Measurements from ENCODE around the gene PRKAG2.
"Not testable (repeated sequence)": the region's sequence is repeated elsewhere in the genome, so short reads cannot be mapped to it uniquely, and the experiment has no call there.

PRKAG2 gene

DNA sequence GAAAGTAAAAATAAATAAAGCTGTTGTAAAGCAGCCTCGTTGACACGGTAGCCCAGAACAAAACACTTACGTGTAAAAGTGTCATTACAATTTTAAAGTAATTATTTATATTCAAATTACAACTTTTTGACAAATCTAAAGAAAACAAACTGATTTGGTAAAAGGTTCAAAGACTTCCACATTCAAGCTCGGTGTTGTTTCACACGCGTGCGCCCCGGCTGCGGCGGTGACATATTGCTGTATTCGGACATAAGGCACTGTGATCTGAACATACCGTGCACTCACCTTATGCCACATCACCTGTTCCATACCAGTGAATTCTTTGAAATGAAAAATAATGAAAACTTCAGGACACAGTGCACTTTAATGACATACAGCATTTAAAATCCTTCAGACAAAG, 320.3 kb downstream of the PRKAG2 start:
- DNase-seq (ENCODE audit: low read depth, low spot score), result no peak

DNA sequence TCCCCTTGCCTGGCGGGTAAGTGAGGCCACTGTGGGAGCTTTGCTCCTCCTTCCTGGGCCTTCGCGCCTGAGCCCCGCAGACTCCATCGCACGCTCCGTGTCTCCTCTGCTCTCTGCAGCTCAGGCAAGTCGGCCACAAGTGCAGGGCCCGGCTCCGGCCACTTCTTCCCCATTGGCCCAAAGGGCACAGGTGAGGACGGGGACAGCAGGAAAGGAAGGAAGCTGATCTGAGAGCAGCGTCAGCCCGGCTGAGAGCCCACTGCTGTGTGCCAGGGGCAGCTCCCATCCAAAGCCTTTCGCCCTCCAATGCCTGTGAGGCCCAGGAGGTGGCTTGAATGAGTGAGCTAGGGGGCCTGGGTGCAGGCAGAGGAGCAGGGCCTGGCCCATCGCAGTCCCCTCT, 323.6 kb downstream of the PRKAG2 start:
- DNase-seq (ENCODE audit: low read depth, low spot score), result no peak

DNA sequence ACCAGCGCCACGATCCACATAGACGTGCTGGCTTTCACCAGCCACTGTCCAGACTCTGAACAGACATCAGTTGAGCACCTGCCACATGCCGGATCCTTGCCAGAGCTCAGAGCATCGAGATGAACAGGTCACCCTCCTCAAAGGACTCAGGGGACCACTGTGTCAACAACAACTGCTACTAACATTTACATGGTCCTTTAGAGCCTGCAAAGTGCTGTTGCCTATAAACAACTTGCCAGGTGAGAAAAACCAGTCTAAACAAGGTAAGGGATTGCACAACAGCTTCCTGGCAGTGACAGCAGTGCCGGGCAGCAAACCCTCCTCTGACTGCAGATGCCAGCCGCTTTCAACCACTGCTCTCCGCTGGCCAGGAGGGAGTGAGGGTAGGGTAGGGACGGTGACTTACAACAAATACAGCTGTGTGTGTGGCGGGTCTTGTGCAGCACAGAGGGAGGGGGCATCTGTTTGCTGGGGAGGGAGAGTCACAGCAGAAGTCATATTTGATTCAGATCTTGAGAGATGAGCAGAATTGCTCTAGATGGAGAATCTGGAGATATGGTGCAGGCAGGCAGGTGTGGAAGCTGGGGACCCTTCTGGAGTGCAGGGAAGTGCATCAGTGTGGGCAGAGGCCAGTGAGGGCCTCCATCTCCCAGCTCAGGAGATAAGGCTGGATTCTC, 324.4 kb downstream of the PRKAG2 start:
- DNase-seq (ENCODE audit: low read depth, low spot score), result no peak

DNA sequence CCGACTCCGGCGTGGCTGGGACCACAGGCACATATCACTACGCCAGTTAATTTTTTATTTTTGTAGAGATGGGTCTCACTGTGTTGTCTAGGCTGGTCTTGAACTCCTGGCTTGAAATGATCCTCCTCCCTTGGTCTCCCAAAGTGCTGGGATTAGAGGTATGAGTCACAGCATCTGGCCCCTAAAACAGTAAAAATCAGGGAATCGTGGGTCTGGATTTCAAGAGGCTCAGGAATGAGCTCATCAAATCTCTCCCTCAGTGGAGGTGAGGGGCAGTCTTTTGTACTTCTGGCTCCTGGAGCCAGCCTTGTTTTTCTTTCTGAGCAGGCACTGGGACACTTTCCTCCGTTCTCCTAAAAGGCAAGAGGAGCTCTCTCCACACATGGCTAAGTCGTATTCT, 325.1 kb downstream of the PRKAG2 start:
- no peak for DNase-seq (ENCODE audit: low read depth, low spot score)

DNA sequence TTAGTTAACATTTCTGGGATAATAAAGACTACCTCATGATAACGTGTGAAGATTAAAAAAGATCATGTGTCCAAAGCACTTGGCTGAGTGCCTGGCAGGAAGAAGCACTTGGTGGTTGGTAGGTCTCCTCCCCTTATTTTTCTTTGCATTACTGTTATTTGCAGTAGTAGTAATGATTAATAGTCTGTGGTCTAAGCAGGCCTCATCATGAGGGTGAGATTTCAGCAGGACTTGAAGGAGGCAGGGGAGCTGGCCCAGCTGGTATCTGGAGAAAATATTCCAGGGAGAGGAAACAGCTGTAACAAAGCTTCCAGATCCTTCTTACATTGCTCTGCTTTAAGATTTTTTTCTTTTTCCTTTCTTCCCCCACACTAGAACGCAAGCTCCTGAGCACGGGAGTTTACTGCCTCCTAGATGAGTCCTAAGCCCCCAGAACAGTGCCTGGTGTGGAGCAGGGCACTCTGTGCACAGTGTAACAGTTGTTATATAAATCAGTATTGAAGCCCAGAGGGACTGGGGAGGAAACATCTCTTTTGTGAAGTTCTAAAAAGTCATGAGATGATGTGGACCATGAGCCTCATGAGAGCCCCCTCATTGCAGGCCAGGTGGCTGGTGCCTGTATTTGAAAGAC, 326.1 kb downstream of the PRKAG2 start:
- peak; percentile 62 for DNase-seq (ENCODE audit: low read depth, low spot score)

DNA sequence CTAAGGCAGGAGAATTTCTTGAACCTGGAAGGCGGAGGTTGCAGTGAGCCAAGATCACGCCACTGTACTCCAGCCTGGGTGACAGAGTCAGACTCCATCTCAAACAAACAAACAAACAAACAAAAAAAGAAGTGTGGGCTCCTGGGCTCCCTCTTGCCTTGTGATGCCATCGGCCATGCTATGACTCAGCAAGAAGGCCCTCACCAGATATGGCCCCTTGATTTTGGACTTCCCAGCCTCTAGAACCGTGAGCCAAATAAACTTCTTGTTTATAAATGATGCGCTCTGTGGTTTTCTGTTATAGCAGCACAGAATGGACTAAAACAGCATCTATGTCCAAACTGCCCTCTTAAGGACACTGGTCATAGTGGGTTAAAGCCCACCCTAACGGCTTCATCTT, 327.3 kb downstream of the PRKAG2 start:
- no peak for DNase-seq (ENCODE audit: low read depth, low spot score)

DNA sequence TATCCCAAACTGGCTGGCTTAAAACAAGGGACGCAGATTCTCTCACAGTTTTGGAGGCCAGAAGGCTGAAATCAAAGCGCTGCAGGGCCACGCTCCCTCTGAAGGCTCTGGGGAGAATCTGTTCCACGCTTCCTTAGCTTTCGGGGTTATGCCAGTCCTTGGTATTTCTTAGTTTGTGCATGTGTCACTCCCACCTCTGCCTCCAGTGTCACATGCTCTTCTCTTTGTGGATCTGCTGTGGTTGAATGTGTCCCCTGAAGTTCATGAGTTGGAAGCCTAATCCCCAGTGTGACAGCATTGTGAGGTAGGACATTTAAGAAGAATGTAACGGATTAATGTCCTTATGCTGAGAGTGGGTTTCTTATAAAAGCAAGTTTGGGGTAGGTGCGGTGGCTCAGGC, 327.8 kb downstream of the PRKAG2 start:
- DNase-seq (ENCODE audit: low read depth, low spot score), result no peak

DNA sequence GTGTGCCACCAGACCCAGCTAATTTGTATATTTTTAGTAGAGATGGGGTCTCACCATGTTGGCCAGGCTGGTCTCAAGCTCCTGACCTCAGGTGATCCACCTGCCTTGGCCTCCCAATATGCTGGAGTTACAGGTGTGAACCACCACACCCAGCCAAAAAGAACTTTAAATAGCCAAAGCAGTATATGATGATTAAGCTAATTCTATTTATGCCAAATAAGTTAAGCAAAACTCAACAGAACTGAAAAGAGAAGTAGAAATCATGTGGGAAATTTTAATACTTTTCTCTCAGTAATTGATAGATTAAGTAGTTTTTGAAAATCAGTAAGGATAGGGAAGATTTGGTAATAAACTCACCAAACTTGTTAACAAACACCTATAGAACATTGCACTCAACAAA, 332.7 kb downstream of the PRKAG2 start:
- no peak for DNase-seq (ENCODE audit: low read depth, low spot score)

DNA sequence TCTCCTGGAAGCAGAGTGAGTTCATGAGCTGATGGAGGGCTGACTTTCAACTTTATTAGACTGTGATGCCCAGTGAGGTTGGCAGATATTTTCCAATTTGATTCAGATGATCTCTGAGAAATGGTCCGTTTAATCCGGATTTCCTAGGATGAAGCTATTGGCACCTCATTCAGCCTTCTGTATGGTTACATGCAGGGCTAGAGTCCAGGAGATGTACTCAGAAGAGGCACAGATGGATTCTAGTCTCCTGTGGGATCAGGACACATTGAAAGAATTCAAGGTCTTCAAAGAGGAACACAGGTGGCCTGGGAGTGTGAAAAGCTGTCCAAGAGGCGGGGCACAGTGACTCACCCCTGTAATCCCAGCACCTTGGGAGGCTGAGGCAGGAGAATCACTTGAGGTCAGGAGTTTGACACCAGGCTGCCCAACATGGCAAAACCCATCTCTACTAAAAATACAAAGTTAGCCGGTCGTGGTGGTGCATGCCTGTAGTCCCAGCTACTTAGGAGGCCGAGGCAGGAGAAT, 334.2 kb downstream of the PRKAG2 start:
- no peak for DNase-seq (ENCODE audit: low read depth, low spot score)

DNA sequence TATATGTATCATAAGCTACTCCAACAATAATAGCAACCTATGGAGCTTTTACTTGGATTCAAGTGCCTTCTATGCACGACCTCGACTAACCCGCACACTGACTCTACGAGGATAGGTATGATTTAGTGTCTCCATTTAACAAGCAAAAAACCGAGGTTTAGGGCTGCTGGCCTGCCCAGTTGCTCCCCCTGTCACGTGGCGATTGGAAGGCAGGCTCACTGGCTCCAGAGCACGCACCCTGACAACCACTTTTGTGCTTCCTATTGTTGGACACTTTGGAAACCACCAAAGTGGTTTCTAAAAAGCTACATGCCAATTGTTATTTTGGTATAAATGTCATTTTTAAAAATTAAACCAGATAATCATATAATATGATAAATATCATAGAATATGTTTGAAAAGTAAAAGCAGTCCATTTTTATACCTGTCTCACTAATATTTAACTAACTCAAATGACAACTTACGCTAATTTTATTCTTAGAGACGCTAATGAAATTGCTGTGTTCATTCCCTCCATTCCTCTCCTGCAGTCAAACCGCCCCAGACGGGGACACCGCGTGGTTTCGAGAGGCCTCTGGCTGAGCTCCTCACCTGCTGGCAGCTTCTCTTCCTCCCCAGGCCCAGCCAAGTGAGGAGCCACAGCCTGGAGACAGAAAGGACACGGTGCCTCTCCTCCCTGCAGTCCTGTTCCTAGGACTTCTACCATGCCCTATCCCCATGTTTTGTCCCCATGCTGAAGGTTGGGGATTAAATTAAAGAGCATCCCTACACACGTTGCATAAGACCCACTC, 335.0 kb downstream of the PRKAG2 start:
- DNase-seq (ENCODE audit: low read depth, low spot score), result no peak

DNA sequence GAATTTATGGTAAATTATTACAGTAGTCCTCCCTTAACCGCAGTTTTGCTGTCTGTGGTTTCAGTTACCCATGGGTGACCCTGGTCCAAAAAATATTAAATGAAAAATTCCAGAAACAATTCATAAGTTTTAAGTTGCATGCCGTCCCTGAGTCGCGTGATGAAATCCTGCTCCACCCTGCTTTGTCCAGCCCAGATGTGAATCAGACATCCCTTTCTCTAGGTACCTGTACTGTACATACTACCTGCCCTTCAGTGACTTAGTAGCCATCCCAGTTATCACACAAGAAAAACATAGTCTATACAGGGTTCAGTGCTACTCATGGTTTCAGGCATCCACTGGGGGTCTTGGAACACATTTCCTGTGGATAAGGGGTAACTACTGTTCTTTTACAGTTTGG, 336.8 kb downstream of the PRKAG2 start:
- DNase-seq (ENCODE audit: low read depth, low spot score), result no peak

DNA sequence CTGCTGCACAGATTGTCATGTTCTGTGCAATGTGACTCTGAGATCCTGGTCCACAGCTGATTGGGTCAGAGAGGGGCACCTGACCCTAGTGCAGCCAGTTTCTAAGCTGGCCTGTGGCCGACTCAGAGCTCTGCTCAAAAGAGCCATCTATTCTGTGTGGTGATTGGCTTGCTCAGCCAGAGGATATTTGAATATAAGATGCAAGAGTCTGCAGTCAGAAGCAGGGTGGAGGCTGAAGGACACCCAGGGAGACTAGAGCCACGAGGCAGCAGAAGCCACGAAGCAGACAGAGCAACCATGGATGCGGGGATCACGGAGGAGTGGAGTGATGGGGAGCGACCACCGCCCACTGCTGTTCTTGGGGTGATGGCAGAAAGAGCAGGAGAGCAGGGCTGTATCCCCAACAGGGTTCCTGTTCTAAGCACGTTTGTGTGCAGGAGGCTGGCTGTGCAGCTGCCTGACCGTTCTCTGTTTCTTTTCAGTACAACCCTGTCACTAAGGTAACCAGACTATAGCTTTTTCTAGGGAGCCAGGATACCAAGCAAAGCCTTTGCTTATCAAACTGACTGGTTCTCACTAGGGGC, 337.7 kb downstream of the PRKAG2 start:
- DNase-seq (ENCODE audit: low read depth, low spot score), result peak; percentile 73

DNA sequence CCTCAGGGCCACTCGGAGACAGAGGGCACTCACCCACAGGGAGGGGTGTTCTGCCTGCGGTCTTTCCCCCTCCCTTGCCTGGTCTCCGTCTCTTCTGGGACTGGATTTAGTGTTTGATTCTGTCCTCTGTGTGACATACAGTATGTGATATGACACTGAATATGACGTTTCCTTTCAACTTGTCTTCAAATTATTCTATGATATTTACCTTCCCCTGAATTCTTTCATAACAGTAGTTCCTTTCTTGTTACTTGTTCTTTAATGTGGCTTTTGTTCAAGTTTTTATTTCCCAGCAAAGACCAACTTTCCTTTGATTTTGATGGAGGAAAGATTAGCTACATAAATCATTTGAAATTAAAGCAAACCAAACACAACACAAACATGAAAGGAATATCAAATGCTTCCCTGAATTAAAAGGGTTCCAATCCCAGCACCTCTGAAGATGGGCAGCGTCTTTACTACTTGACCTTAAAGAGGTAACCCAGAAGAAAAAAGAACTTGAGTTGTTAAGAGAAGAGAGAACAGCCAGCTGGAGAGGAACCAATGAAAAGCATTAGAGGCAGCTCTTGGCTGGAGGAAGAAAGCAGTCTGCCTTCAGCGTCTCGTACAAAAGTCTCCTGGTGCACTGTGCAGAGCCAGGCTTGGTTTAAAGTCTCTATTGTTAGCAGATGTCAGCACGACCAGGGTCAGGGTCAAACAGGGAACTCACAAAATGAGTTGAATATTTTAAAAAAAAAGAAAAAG, 338.9 kb downstream of the PRKAG2 start:
- DNase-seq (ENCODE audit: low read depth, low spot score), result peak; percentile 70

DNA sequence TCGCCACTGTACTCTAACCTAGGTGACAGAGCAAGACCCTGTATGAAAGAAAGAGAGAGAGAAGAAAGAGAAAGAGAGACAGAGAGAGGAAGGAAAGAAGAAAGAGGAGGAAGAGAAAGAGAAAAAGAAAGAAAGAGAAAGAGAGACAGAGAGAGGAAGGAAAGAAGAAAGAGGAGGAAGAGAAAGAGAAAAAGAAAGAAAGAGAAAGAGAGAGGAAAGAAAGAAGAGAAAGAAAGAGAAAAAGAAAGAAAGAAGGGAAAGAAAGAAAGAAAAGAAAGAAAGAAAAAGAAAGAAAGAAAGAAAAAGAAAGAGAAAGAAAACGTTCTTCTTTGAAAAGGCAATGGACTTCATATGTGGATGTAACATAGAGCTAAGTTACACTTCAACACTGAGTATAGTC, 340.7 kb downstream of the PRKAG2 start:
- DNase-seq (ENCODE audit: low read depth, low spot score), result not testable (repeated sequence)

DNA sequence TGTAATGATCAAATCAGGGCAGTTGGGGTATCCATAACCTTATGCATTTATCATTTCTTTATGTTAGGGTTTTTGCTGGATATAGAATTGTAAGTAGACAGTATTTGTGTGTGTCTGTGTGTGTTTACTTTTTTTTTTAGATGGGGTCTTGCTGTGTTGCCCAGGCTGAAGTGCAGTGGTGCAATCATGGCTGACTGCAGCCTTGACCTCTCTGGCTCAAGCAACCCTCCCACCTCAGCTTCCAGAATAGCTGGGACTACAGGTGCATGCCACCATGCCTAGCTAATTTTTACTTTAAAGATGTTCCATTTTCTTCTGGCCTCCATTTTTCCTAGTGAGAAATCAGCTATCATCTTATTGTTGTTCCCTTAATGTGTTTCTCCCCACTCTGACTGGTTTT, 347.1 kb downstream of the PRKAG2 start:
- no peak for DNase-seq (ENCODE audit: low read depth, low spot score)

DNA sequence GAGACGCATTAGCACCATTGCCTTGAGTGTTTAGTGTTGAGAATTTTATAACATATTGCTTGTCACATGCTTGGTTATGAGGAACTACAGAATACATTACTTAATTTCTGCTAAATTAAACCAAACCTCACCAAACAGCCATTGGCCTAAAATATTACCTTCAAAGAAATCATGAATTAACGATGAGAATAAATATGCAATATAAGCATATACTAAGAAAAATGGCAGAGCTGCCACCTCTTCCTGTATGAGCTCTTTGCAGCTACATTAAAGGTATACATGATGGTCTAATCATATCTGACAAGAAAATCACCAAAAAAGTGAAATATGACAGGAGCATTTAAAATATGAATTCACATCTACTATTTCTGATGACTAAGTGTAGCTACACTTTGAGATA, 352.1 kb downstream of the PRKAG2 start:
- no peak for DNase-seq (ENCODE audit: low read depth, low spot score)

DNA sequence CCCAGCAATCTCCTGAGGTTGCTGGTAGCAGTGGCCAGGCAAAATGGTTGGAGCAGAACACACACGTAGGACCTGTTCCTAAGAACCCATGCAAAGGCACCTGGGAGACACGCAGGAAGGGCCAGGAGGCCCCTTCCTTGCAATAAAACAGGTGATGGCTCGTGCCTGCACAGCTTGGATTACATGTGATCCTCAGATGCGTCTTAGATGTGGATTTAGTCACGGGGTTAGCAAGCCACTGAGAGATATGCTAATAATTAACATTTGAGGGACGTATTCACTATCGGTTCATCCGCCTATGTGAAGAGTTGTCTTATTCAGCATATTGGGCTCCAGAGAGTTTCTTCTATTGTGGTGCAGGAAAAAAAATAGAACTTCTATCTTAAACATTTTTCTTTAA, 352.6 kb downstream of the PRKAG2 start:
- no peak for DNase-seq (ENCODE audit: low read depth, low spot score)

DNA sequence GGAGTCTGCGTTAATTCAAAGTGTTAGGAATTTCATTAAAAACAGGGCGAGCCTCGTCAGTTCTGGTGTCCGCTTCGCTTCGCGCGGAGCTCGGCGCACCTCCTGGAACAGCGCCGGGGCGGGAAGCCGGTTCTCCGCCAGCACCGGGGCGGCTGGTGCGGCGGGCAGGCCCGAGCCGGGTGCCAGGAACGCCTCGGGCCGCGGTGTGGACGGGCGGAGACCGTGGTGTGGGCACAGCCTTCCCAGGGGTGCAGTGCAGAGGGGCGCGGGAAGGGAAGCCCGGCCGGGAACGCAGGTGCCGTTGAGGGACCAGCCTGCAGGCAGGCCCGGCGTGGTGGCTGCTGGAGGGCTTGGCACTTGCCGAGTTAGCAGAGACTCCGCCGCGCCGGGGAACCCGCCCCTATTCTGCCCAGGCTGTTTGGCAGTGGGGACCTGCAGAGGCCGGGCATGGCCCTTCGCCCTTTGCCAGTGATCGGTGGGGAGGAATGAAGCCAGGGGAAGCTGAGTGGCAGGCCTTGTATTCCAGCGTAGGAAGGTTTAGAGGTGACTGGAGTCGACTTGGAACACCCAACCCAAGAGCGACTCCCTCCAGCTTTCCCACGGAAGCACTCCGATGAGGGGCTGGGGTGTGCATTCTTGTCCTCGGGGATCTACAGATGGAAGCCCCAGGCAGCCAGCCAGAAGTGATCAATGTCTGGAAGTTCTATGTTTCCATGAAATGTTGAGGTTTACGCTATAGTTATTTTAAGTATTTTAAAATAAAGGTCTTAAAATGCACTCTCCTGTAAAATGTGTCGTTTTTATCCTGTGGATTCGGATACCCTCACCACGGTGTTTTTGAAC, 356.3 kb downstream of the PRKAG2 start:
- DNase-seq (ENCODE audit: low read depth, low spot score), result no peak

DNA sequence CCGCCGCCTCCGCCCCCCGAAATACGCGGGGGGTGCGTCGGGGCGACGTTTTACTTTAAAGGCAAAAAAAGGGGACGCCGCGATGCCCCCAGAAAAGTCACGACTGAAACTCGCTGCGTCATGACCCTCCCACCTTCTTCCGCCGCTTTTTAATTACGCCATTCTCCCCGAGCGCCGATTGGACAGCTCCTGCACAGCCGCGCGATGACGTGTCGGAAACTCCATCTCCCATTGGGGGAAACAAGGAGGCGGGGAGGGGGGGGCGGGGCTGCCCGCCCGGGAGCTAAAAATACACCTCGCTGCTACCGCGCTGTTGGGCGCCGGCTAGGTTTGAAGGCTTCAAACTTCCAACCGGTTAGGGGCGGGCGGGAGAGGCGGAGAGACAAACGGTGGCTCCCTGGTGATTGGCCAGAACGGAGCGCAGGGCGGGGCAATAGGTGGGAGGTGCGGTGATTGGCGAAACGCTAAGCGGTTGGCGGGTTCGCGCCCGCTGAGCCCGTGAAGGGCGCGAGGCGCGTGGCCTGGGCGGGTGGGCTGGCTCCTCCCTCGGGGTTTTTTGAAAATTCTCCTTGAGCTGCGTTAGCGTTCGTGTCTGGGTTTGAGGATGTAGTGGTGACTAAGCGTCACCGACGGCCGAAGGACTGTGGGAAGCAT, 357.0 kb downstream of the PRKAG2 start, which contains the start of gene RHEB:
Gene RHEB, minus strand, starts transcription at position 131 of the 654 bp plus-strand sequence. CDS start 384 bp downstream, outside the sequence.
- DNase-seq (ENCODE audit: low read depth, low spot score), result peak; percentile 100
